ENCODE measurements around the gene ALK.

DNA sequence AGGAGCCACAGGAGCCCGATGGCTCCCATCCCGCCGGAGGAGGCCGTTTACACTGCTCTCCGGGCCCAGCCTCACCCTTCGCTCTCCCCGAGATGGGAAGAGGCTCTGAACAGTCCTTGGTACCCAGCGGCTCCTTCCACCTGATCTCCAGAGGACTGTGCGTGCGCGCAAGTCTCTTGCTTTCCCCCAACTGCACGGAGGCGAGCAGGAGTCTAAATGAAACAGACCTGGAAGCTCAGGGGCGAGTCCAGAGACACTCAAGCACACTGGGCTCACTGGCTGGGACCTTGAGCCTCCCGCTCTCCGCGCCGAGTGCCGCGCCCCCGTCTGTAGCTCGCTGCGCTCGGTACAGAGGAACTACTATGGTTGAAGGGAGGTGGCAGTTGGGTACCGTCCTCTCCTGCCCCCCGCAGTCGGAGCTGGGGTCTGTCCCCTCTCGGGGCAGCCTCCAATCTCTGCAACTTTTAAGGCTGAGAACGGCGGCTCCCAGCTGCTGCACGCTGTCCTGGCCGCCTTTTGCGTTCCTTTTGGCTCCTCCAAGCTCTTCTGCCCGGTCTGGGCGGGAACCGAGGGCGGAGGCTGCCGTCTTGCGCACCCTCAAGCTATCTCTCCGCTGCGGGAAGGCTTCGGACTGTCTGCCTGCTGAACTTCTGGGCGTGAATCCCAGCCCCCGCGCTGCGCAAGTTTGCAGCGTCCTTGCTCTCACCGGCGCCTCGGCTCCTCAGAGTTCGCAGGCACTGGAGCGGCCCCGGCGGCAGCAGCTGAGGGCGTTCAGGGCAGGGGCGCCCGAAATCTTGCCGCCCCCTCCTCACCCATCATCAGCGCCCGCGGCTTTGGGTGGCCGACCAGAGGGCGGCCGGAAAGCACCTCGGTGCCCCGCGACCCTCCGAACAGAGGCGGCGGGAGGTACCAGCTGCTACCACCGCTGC, 491 bp downstream of the ALK start:
- TF ChIP-seq, protein P1, sequence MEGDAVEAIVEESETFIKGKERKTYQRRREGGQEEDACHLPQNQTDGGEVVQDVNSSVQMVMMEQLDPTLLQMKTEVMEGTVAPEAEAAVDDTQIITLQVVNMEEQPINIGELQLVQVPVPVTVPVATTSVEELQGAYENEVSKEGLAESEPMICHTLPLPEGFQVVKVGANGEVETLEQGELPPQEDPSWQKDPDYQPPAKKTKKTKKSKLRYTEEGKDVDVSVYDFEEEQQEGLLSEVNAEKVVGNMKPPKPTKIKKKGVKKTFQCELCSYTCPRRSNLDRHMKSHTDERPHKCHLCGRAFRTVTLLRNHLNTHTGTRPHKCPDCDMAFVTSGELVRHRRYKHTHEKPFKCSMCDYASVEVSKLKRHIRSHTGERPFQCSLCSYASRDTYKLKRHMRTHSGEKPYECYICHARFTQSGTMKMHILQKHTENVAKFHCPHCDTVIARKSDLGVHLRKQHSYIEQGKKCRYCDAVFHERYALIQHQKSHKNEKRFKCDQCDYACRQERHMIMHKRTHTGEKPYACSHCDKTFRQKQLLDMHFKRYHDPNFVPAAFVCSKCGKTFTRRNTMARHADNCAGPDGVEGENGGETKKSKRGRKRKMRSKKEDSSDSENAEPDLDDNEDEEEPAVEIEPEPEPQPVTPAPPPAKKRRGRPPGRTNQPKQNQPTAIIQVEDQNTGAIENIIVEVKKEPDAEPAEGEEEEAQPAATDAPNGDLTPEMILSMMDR (IDR thresholded peaks at IDR 0.05) = no peak
- no peak for TF ChIP-seq POLR2A (IDR thresholded peaks at IDR 0.05)

Measured in Peyer's patch (tissue), 4 donors.